SK-N-MC (cell line): Measurements from ENCODE around the gene LAPTM4A.

Experiments used
- EZH2 ChIP-seq: fragments of 200-600 bp; sonication (generic); IDR thresholded peaks from one replicate; pipeline ENCODE4 v1.6.1; 2017; ENCODE audit warnings: antibody characterized with exemption
- POLR2AphosphoS5 ChIP-seq: IDR thresholded peaks from 2 replicates; pipeline ENCODE4 v1.6.1; 2012; ENCODE audit warnings: mild to moderate bottlenecking, low read depth, low read length, borderline replicate concordance

DNA sequence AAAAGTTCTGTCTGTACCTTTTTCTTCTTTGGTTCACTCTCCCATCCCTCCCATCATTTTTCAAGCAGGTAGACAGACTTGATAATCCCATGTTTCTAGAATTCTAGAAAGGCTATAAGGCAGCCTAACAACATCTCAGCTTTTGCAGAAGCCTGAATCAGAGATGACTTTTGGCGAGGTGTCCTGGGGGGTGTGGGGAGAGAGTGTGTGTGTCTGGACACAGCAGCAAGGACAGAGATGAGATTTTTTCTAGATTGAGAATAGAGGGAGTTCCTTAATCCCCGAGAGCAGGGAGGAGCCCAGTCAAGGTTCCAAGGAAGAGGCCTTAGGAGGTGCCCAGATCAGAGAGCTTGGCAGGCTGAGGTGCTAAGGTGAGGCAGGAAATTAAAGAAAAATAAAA, 22.0 kb upstream of the LAPTM4A start:
- no peak for TF ChIP-seq POLR2AphosphoS5
- TF ChIP-seq EZH2, result no peak
